Endothelial cell of umbilical vein (primary cell): ENCODE data around the gene RSRC2. TPM values are rescaled to one million over a fixed set of nuclear protein-coding genes. Genes with fewer than 3 reads are reported as not detected.

ENCODE experiments used
- BruUV-seq: library from RNA; stranded (reverse); fragments of 400-500 nt; replicated peaks from 2 replicates; lab custom pipeline; 2021; lab: Mats Ljungman, UMichigan
- CTCF ChIA-PET: fragments of 300-600, 350-600 bp; sonication (Branson Sonifier 250); formaldehyde crosslinking; loops from one replicate; lab custom pipeline; 2021; ENCODE audit warnings: antibody characterized with exemption, inconsistent platforms; lab: Charles Lee
- POLR2A ChIA-PET: fragments of 300-600, 350-600 bp; sonication (Branson Sonifier 250); formaldehyde crosslinking; loops from one replicate; lab custom pipeline; 2021; ENCODE audit warnings: antibody characterized with exemption, inconsistent platforms; lab: Charles Lee
- DNase-seq: peaks from one replicate; pipeline ENCODE4 v3.0.0-alpha.2; 2011; ENCODE audit warnings: low read depth, low spot score
- FAIRE-seq: peaks from 2 replicates; lab custom pipeline; 2011; peaks lifted over from hg19 to GRCh38; lab: Jason Lieb, UNC
- H2AFZ ChIP-seq: 2 replicates; pipeline ENCODE4 v1.6.0; 2012; ENCODE audit warnings: low read depth, low read length, control low read depth, inconsistent platforms
- H3K27ac ChIP-seq: 2 replicates; pipeline ENCODE4 v1.5.1; 2011; ENCODE audit warnings: low read depth, mild to moderate bottlenecking, control low read depth, low read length, moderate library complexity; ENCODE audit not compliant: insufficient read depth
- H3K27me3 ChIP-seq, 2 experiments: 2 replicates each; pipeline versions ENCODE4 v1.6.0 to v1.6.1; 2011; ENCODE audit warnings: low read length in 2 of 2, mixed read lengths in 1 of 2; ENCODE audit not compliant: control insufficient read depth in 2 of 2, insufficient read depth in 2 of 2
- H3K36me3 ChIP-seq, 2 experiments: 2 replicates in 1 of 2; 3 replicates in 1 of 2; pipeline ENCODE4 v1.5.1; 2011; ENCODE audit warnings: low read length in 2 of 2, mild to moderate bottlenecking in 1 of 2, moderate library complexity in 1 of 2; ENCODE audit not compliant: control insufficient read depth in 2 of 2, insufficient read depth in 2 of 2; ENCODE audit errors: extremely low read depth in 1 of 2
- H3K4me1 ChIP-seq: 3 replicates; pipeline ENCODE4 v1.5.1; 2011; ENCODE audit warnings: mild to moderate bottlenecking, low read length; ENCODE audit not compliant: control insufficient read depth, insufficient read depth; ENCODE audit errors: extremely low read depth
- H3K4me2 ChIP-seq: 2 replicates; pipeline ENCODE4 v1.6.1; 2011; ENCODE audit warnings: low read length, control low read depth, mixed read lengths; ENCODE audit not compliant: insufficient read depth
- H3K4me3 ChIP-seq, 3 experiments: fragments of 200-600 bp in 1 of 3; sonication (generic), shearing (Covaris generic) in 1 of 3; replicated peaks in 1 of 3; 2 replicates each; pipeline ENCODE4 v1.5.1; 2011 to 2016; ENCODE audit warnings: control low read depth in 3 of 3, low read length in 3 of 3, mild to moderate bottlenecking in 2 of 3, inconsistent platforms in 1 of 3, low read depth in 1 of 3, moderate library complexity in 1 of 3; ENCODE audit not compliant: insufficient read depth in 1 of 3
- H3K79me2 ChIP-seq: 2 replicates; pipeline ENCODE4 v1.6.0; 2012; ENCODE audit warnings: low read length, inconsistent platforms; ENCODE audit not compliant: control insufficient read depth, insufficient read depth
- H3K9ac ChIP-seq: replicated peaks from 2 replicates; pipeline ENCODE3; 2011; ENCODE audit warnings: low read length, control low read depth; ENCODE audit not compliant: insufficient read depth; ENCODE audit errors: extremely low read depth
- H3K9me1 ChIP-seq: replicated peaks from 3 replicates; pipeline ENCODE4 v1.6.0; 2011; ENCODE audit warnings: mild to moderate bottlenecking, low read length; ENCODE audit not compliant: control insufficient read depth, insufficient read depth; ENCODE audit errors: extremely low read depth
- H3K9me3 ChIP-seq: replicated peaks from 2 replicates; pipeline ENCODE4 v1.5.1; 2012; ENCODE audit warnings: low read length, inconsistent platforms; ENCODE audit not compliant: control insufficient read depth, insufficient read depth
- H4K20me1 ChIP-seq: replicated peaks from 2 replicates; pipeline ENCODE3; 2011; ENCODE audit warnings: mild to moderate bottlenecking, low read length; ENCODE audit not compliant: control insufficient read depth, insufficient read depth; ENCODE audit errors: extremely low read depth
- CTCF ChIP-seq, 2 donors: IDR thresholded peaks; 1 replicate in 1 of 2; 2 replicates in 1 of 2; pipeline ENCODE4 v1.5.1; 2011; ENCODE audit warnings: low read length in 2 of 2, mild to moderate bottlenecking in 2 of 2, moderate library complexity in 2 of 2, control low read depth in 1 of 2, inconsistent platforms in 1 of 2, low read depth in 1 of 2; ENCODE audit not compliant: insufficient read depth in 1 of 2; ENCODE audit errors: extremely low read depth in 1 of 2
- EZH2 ChIP-seq: IDR thresholded peaks from 2 replicates; pipeline ENCODE4 v1.6.1; 2012; ENCODE audit warnings: borderline replicate concordance, low read depth, mild to moderate bottlenecking, moderate library complexity, low read length, inconsistent platforms; ENCODE audit not compliant: severe bottlenecking
- JUN ChIP-seq: IDR thresholded peaks from 2 replicates; pipeline ENCODE4 v1.6.1; 2011; ENCODE audit warnings: borderline replicate concordance, low read depth; ENCODE audit not compliant: insufficient read length, insufficient read depth
- MAX ChIP-seq: IDR thresholded peaks from 2 replicates; pipeline ENCODE4 v1.6.1; 2011; ENCODE audit not compliant: insufficient read depth, insufficient read length
- MYC ChIP-seq: IDR thresholded peaks from one replicate; pipeline ENCODE4 v1.6.1; 2011; ENCODE audit warnings: mild to moderate bottlenecking, low read depth, low read length
- POLR2A ChIP-seq: IDR thresholded peaks from 2 replicates; pipeline ENCODE4 v1.6.1; 2012; ENCODE audit warnings: low read depth, mild to moderate bottlenecking, control low read depth, low read length
- POLR2AphosphoS5 ChIP-seq: IDR thresholded peaks from 2 replicates; pipeline ENCODE4 v1.6.1; 2012; ENCODE audit warnings: low read depth, mild to moderate bottlenecking, control low read depth, low read length, moderate library complexity; ENCODE audit not compliant: insufficient read depth
- dilution Hi-C: fragments of 300-500 bp; cut with MboI; formaldehyde crosslinking; loops from one replicate; pipeline ENCODE4 v1.15.0; 2019; ENCODE audit warnings: low sequenced_read_pairs; ENCODE audit not compliant: extremely low pct_ligation_motif_present
- intact Hi-C: fragments of 100-400 bp; cut with micrococcal nuclease; formaldehyde crosslinking; loops from one replicate; pipeline ENCODE4 v1.10.0; 2022
- polyA plus RNA-seq, 4 experiments: library from polyadenylated mRNA; depleted of rRNA in 3 of 4; stranded (reverse) in 3 of 4; unstranded in 1 of 4; fragments of >200 nt; gene quantifications; 2 replicates each; pipeline versions ENCODE4 v1.2.1 to v1.2.3, GENCODE V29; 2011 to 2012; ENCODE audit warnings: missing spikeins in 1 of 4
- total RNA-seq: library from RNA; stranded (reverse); gene quantifications from 2 replicates; pipeline ENCODE4 v1.2.3, GENCODE V29; 2021

The RSRC2 gene
- total and polyA plus RNA-seq, 2 donors (not counting 3 experiments of a cell fraction or from before 2014, with no cell fraction given) = 17.6 to 81.1 TPM

- H3K9ac ChIP-seq = no peak overlapping the region
- H3K4me2 ChIP-seq = no peak overlapping the region
- peaks cover 11% of the 10 kb centered on the region for H3K4me1 ChIP-seq
- CTCF ChIA-PET = no interaction called here
- peaks cover 84% of the 10 kb centered on the region for H3K79me2 ChIP-seq
- H3K9me1 ChIP-seq = no peaks in the 10 kb centered on the region
- H2AFZ ChIP-seq = no peak overlapping the region
- H4K20me1 ChIP-seq = peaks cover 19% of the 10 kb centered on the region
- no peaks in the 10 kb centered on the region for H3K27me3 ChIP-seq
- H3K4me3 ChIP-seq = no peak overlapping the region
- POLR2A ChIA-PET = no interaction called here
- H3K9me3 ChIP-seq = no peaks in the 10 kb centered on the region
- no peak for TF ChIP-seq MYC
- no peak for TF ChIP-seq POLR2A
- TF ChIP-seq EZH2 = no peak
- no peak for TF ChIP-seq POLR2AphosphoS5
- no peak for TF ChIP-seq JUN
- no peak overlapping the region for H3K27ac ChIP-seq
- intact Hi-C loops (no loop called here), dilution Hi-C loops (no loop called here)
- BruUV-seq = no TSS peak
- peaks cover 37 to 71% of the 10 kb centered on the region in 2 experiments for H3K36me3 ChIP-seq
- no peak for FAIRE-seq
- no peak for DNase-seq
Observed at GRCh38 chr12:122518908-122519307, 7.8 kb downstream of the RSRC2 start.

GRCh38 chr12:122517877-122518276 lies 8.9 kb downstream of the RSRC2 start:
- Histone ChIP-seq H3K27me3 (no peaks in the 10 kb centered on the region), H3K4me2 (no peak overlapping the region), H3K9me3 (no peaks in the 10 kb centered on the region), H3K4me1 (peaks cover under 1% of the 10 kb centered on the region), H3K9ac (no peak overlapping the region), H4K20me1 (peaks cover 13% of the 10 kb centered on the region), H3K9me1 (no peaks in the 10 kb centered on the region), H3K27ac (no peak overlapping the region), H2AFZ (no peak overlapping the region), H3K4me3 (no peak overlapping the region), H3K36me3 (peaks cover 42 to 75% of the 10 kb centered on the region in 2 experiments), H3K79me2 (peaks cover 82% of the 10 kb centered on the region)
- dilution Hi-C loops = no loop called here
- no peak for FAIRE-seq
- no peak for DNase-seq
- POLR2A ChIA-PET = interaction anchor here (0.5 to 1.2 kb wide), 2 partner anchors 9 to 83 kb away, joined by 5 read pairs; partner anchors contain the start of genes KNTC1 and RSRC2
- no peak for TF ChIP-seq POLR2A
- TF ChIP-seq JUN = no peak
- no peak for TF ChIP-seq CTCF (IDR thresholded peaks at IDR 0.05; ENCODE audit: extremely low read depth in 1 of 2, insufficient read depth in 1 of 2, low read depth in 1 of 2, low read length in 2 of 2)
- TF ChIP-seq MAX = no peak
- no TSS peak for BruUV-seq
- intact Hi-C loops = loop anchor here (2.0 kb wide), 1 partner anchor 15 kb away; no protein-coding TSS in a partner anchor
- CTCF ChIA-PET = no interaction called here
